HG02840 (cell line): ENCODE results near the gene GC.
"Not testable (repeated sequence)": the region's sequence is repeated elsewhere in the genome, so short reads cannot be mapped to it uniquely, and the experiment has no call there.

Experiments used
- ATAC-seq: cut with Tn5 transposase; IDR thresholded peaks from one replicate; pipeline ENCODE4 v1.9.1; 2021; ENCODE audit warnings: mild to moderate bottlenecking, moderate library complexity, moderate number of reproducible peaks; ENCODE audit not compliant: unreplicated experiment, low FRiP score

The GC gene

DNA sequence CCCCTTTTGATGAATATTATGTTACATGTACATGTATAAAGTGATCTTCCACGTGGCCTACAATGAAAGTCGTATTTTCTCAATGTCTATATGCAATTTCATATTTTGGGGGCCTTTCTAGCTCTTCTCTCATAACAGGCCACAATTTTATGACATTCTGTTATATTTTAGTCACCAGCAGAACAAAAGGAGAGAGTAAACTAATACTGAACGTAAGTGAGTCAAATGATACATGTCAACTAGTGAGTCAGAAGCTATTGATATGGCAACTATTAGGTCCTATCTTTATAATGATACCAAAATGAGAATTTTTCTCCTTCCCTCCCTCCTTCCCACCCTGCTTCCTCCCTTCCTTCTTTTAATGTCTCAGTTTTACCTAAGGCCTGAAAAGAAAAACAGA is 14.4 kb downstream of the GC start:
- no peak for ATAC-seq

DNA sequence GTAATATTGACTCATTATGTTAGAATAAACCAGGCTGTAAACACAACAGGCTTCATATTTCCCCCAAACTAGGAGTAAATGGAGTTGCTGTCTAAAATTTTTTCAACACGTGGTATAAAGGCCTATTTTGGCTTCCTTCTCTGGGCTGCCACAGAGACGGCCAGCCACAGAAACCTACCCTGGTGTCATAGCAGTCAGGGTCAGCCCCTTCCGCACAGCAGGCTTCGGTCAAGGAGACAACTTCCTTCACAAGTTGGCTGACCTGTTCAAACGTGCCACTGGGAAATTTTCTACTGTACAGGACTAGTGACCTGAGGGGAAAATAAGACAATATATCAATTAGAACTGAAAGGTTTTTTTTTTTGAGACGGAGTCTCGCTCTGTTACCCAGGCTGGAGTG is 15.8 kb downstream of the GC start:
- no peak for ATAC-seq

DNA sequence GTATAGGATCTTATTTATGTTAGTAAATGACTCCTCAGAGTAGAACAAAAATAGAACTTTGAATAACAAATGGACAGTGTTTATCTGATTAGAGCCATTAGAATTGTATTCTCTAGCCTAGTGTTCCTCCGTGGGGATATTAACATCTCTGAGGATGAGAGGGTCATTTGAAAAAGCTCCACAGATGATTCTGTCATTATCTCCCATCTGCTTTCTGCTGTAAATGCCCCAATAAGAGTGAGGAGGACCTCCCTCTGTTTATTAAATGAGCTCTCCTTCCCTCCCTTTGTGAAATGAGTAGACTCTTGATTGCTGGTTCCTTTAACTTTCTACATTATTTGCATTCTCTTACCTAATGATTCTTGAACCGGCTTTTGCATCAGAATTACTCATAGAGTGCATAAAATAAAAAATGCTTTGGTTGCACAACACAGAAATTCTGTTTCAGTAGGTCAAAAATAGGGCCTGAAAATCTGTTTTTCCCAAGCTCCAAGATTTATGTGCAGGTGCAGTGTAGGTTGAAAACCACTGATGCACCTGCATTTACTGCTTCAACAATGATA is 18.0 kb downstream of the GC start:
- no peak for ATAC-seq

DNA sequence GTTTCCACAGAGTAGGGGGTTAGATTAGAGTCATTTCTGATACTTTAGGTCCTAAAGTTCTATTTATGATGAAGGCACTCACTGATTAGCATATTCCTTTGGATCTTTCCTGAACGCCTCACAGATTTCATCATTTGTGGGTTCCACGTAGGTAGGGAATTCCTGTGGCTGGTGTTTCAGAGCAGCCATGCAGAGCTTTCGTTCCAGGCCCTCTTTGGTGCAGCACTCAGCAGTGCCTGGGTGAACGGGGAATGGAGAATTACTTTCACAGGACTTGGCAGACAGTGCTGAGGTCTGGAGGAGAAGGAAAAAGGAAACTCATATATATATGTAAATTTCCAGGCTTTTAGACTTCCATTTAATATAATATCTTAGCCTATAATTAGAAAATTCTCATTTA is 18.5 kb downstream of the GC start:
- no peak for ATAC-seq

DNA sequence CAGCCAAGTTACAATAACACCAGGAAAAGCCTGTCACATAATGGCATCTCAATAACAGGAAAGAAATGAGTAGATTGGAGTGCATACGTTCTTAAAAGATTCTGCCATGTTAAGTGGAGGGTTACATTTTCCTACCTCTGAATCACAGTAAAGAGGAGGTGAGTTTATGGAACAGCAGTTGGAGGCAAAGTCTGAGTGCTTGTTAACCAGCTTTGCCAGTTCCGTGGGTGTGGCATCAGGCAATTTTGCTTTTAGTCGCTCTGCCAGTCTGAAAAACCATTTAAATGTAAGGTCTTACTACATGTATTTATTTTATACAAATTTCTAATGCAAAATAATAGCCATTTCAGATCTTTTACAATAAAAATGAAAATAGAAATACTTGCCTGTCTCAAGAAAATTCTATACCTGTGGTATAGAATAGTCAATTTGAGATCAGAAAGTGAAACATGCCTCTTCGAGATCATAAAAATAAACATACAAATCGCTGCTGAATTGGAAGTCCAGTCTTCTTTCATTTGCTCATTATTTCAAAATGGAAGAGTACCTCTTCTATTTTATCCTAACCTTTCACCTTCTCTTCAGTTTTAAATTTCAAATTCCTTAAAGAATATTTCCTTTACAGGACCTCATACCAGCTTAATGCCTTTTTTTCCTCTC is 31.4 kb downstream of the GC start:
- no peak for ATAC-seq

DNA sequence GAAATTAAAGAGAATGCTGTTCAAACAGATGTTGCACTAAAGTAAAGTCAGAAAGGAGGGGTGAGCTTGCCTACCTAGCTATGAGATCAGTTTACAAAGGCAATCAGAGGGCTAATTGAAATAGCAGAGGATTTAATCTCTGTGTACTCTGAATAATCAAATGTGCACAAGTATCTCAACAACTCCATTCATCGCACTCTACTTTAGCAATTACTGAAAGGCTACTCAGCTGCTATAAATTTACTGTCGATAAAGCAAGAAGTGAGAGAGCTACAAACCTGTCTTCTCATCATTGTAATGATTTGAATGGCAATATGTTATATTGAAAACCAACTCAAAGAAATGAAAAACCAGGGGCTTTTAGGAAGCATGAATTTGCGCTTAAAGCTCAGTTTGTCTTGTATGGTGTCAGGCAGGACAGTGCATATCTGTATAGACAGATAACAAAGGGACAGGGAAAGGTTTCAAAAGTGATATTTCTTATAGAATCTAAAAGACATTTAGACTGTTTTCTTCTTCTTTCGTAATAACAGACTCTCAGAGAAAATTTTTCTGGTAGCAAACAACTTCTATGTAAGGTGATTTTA is 34.8 kb downstream of the GC start:
- ATAC-seq = no peak

DNA sequence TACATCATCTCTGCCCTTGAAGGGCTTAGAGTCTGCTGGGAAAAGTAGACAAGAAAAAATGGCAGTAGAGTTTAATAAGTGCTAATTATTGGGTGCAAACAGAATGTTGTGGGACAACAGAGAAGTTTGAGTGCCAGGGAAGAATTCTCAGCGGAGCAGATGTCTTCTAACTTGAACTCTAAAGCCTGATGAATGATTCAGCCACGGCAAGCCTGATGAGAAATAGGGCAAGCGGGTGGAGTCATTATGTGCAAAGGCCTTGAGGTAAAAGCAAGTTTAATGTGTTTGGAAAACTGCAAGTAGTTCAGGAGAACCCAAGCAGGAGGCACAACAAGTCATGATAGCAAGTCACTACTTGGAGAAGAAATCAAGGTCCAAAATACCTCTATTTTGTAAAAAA is 37.5 kb downstream of the GC start:
- no peak for ATAC-seq

DNA sequence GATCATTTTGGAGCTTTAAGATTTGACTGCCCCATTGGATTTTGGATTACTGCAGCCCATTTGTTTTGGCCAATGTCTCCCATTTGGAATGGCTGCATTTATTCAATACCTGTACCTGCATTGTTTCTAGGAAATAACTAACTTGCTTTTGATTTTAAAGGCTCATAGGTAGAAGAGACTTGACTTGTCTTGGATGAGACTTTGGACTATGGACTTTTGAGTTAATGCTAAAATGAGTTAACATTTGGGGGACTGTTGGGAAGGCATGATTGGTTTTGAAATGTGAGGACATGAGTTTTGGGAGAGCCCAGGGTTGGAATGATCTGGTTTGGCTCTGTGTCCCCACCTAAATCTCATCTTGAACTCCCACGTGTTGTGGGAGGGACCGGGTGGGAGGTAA is 45.1 kb downstream of the GC start:
- not testable (repeated sequence) for ATAC-seq

DNA sequence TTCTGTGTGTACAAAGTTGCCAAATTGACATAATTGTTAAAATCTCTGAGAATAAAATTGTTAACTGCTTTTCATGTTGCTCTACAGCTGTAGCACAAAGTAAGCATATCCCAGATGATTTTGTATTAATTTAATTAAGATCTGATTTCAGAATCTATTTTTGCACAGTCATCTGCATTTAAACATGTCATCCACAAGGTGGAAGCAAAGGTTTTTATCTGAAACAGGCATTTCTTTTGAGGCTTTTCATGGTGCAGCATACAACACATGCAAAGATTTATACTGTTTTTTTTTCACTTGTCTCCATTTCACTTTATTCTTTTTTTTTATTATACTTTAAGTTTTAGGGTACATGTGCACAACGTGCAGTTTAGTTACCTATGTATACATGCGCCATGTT is 51.2 kb downstream of the GC start:
- no peak for ATAC-seq

DNA sequence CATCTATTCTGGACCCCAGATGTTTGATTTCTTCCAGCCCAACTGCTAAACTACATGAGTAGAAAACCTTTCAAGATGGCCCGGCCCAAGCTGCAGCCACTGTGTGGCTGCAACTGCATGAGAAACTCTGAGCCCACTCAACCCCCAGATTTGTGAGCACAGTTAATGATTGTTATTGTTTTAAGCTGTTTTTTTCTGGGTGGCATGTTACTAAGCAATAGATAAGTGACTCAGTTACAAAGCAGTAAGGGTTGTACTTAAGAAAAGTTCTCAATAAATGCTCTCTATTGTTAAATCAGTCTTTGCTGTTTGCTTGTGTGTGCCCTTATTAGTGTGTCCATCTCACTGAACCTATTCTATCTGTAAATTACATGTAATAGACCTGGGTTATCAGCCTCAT is 51.8 kb downstream of the GC start:
- no peak for ATAC-seq

DNA sequence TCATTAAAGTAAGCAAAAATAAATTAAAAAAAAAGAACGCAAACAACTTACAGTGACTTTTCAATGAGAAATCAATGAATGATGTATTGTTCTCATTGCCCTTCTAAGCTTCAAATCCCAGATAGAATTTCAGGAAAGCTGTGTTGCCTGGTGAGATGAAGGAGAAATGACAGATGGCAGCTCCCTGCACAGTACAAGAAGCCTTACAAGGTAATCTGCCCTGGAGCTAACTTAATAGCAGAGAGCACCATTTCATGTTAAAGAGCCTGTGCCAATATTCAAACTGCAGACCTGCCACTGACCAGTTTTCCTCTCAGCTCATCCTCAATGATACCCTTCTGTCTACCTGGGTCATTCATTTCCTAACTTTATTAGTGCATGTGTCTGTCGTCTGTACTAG is 54.0 kb downstream of the GC start:
- no peak for ATAC-seq

DNA sequence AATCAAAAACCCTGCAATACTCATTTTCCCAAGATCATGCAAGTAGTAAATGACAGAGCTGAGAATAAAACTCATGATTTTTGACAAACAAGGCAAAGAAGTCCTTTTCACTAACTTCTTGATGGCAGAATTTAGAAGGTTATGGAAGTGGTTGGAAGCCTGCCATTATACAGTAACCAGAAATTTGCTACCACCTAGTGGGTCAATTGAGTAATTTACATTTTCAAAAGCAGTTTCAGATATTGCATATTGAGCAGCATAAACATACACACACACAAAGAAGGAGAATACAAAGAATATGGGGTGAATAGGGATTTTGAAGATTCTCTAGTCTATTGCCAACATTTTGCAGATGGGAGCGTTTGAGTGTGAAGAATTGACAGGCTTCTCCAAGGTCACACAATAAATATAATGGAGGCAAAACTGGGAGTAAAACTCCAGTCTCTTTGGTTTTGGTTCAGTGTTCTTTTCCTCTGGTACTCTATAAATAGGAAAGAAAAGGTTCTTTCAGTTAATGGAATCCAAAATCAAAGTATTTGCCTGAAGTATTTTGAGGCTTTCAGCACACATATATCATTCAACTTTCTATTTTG is 70.2 kb downstream of the GC start:
- ATAC-seq = no peak

DNA sequence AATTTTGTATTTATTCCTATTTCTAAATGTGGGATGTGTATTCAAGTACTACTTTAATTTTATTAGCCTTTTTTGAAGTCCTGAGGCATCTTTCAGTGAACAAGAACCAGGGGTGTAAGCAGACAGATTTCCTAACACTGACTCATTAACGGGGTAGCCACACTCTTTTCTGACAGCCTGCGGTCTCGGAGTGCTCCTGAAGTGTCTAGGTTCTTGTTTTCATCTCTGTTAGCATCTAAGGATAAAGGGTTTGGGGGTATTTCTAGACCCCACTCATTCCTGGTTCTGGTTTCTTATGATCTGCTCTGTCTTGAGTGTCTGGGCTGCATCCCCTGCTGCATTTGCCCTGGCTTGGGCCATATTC is 71.9 kb downstream of the GC start:
- ATAC-seq = no peak

DNA sequence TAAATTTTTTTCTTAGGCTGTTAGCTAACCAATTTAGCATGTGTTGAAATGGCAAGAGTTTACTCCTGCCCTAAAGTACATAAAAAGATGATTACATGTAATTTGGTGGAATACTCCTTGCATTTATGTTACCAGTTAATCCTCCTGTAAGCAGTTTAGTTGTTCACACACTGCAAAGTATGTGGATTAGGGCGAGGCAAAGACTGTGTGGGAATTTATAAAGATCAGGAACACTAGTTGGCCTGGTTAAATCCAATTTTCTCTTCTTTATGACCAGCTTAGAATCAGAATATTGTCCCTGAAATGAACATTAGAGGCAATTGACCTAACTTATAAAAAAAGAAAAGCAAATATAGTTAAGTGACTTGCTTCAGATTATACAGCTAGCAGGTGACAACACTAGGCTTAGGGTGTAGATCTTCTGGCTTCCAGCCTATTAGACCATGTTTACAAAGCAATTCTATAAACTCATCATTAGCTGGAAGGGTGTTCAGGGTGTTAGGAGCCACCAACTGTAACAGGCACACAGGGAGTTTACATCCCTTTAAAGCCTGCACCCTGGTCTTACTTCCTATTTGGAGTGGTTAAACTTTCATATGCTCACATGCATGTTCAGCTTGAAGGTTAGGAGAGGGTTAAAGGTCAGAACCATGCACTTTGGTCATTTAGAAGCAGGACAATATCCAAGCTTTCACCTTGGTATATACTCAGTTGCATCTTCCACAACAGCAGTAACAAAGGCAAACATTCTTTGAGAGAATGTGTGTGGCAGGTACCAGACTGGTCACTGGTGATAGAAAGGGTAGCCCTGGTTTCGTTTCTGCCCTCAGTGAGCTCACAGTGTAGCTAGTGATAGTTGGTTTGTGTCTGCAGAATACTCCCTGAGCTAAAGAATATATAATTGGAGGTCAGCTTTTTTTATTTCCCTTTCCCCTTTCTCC is 72.6 kb downstream of the GC start:
- ATAC-seq = no peak

DNA sequence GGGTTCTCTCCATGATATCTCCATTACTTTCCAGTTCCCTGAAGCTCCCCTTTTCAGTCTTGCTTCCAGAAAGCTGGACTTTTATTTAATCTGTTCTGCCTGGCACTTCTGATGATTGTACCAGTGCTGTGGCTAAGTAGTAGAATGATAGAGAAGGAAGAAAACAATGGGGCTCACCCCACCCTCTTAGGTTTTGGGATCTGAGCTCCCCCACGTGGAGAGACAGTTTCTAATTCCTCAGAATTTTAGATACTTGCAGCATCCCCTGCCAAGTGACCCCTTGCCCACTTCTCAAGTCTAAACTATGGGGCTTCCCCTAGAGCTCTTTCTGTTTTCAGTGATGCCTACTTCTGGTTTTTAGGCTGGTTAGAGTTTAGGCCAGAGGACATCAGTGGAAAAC is 73.9 kb downstream of the GC start:
- no peak for ATAC-seq

DNA sequence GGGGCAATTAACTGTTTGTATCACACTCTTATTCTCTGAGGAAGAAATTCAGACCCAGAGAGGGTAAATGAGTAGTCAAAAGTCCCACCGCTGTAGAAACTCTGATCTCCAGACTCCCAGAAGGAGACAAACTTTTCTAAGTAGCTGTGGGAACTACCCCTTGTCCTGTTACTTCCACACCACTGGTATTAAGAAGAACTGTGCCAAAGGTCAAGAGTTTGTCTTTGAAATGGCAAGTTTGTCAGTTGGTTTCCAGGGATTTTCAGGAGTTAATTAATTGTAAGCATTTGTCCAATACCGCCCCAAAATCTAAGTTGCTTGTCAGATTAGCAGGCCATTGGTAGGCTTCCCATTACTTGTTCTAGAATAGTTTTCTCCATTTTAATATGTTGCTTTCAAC is 85.7 kb downstream of the GC start:
- no peak for ATAC-seq

DNA sequence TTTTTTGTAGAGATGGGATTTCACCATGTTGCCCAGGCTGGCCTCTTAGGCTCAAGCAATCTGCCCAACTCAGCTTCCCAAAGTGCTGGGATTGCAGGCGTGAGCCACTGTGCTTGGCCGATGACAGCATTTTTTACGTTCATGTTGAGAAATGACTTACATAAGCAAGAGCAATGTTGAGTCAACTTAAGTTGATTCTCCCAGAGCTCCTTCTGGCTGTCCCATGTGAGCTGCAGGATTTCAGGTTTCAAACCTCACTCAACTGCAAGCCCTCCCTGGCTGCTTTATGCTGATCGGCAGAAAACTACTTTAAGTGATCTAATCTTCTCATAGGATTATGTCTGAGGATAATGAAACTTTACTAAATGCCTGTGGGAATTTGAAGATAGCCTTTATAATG is 86.8 kb downstream of the GC start:
- no peak for ATAC-seq

DNA sequence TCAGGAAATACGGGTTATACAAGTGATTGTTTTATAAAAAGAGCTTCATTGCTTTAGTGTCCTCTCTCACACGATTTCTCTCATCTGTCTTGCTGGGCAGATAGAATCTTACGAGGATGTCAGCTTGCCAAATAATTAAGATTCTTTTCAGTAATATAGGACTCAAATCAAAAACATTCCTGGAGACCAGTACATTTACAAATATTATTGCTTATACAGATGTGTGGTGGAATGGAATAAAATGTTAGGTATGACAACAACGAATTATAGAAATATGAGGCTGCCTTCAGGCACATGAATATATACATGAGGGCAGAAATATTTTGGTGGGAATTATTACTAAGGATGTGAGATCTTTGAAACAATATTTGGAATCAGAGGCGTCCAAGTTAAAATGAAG is 88.9 kb downstream of the GC start:
- ATAC-seq = no peak

DNA sequence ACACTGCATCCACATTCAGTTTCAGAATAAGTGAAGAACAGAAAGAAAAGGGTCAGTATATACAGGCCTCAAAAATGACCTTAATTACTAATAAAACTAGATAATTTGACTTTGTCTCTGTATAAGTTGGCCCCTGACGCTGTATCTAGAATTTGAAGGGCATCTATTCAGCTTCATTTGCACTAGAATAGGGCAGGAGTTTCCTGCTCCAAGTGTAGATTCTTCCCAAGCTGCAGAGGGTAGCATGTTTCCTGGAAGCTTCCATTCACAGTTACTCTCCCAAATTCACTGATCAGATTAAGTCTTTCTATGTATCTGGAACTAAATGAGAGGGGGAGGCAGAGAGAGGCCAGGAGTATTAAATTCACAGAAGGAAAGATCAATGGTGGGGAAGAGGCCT is 90.9 kb downstream of the GC start:
- ATAC-seq = no peak

DNA sequence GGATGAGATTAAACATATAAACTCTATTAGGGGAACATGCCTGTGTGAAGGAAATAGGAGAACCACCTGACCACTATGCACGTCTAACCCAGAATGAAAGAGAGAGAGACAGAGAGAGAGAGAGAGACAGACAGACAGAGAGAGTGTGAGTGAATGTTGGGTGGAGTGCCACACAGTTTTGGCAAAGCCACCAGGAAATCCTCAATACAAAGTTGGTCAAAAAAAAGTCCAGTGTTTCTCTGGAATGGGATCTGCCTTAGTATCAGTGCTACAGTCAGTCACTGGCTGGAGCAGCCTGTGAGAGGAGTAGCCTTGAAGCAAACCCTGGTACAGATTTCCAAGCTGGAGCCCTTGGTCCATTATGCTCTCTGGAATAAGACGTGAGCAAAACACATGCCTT is 91.7 kb downstream of the GC start:
- no peak for ATAC-seq
